T-helper 1 cell treated with Interleukin-12 subunit alpha and Interleukin-12 subunit beta and Interleukin-4 antibody, amounts not matched to agents 30 ng/mL and 1 ng/mL, for 36 hours (primary cell): Measurements from ENCODE around the gene POMC. TPM values are rescaled to one million over a fixed set of nuclear protein-coding genes. Genes with fewer than 3 reads are reported as not detected.

ENCODE experiments used
- total RNA-seq: library from RNA; stranded (reverse); gene quantifications from 2 replicates; pipeline ENCODE4 v1.2.3, GENCODE V29; 2022

The POMC gene
- total RNA-seq, 1 donor from 2014 or later = 4.6 TPM

Other genes with a start within 250 kb of the POMC start
- gene ADCY3, start 248.3 kb downstream of the POMC start, total RNA-seq = 40.6 and 43.0 TPM in 2 replicates
- 5.5 and 5.8 TPM in 2 replicates for gene DNAJC27, start 196.6 kb downstream of the POMC start, total RNA-seq
- gene EFR3B, start 126.5 kb downstream of the POMC start, total RNA-seq = 0.07 TPM in 2 replicates
- gene DNMT3A, start 173.3 kb upstream of the POMC start, total RNA-seq = 77.6 and 80.6 TPM in 2 replicates